Duodenal mucosa (tissue), 2 donors: ENCODE results near the gene OTUD7B.

ENCODE experiments used
- H3K27ac ChIP-seq: one replicate; pipeline ENCODE4 v1.7.0; 2013; ENCODE audit warnings: low read depth, low read length
- H3K27me3 ChIP-seq, 2 donors: one replicate each; pipeline ENCODE4 v1.7.0; 2013; ENCODE audit warnings: low read length in 2 of 2, control low read depth in 1 of 2; ENCODE audit not compliant: insufficient read depth in 2 of 2, control insufficient read depth in 1 of 2
- H3K36me3 ChIP-seq, 2 donors: one replicate each; pipeline ENCODE4 v1.7.0; 2013; ENCODE audit warnings: low read length in 2 of 2, control low read depth in 1 of 2; ENCODE audit not compliant: insufficient read depth in 2 of 2, control insufficient read depth in 1 of 2
- H3K4me1 ChIP-seq, 2 donors: one replicate each; pipeline ENCODE4 v1.7.0; 2013; ENCODE audit warnings: low read length in 2 of 2, control low read depth in 1 of 2; ENCODE audit not compliant: insufficient read depth in 2 of 2, control insufficient read depth in 1 of 2
- H3K4me3 ChIP-seq, 2 donors: one replicate each; pipeline ENCODE4 v1.7.0; 2013; ENCODE audit warnings: low read length in 2 of 2, low read depth in 1 of 2
- H3K9ac ChIP-seq, 2 donors: one replicate each; pipeline ENCODE4 v1.7.0; 2013; ENCODE audit warnings: low read length in 2 of 2, low read depth in 1 of 2
- H3K9me3 ChIP-seq, 2 donors: one replicate each; pipeline ENCODE4 v1.7.0; 2013; ENCODE audit warnings: low read length in 2 of 2, control low read depth in 1 of 2; ENCODE audit not compliant: control insufficient read depth in 1 of 2

Gene OTUD7B

GRCh38 chr1:149937759-149938158 is 72.8 kb downstream of the OTUD7B start:
- peak overlapping the region; percentile 0 to 86 for H3K9ac ChIP-seq
- peak overlapping the region; percentile 47 for H3K27ac ChIP-seq

DNA sequence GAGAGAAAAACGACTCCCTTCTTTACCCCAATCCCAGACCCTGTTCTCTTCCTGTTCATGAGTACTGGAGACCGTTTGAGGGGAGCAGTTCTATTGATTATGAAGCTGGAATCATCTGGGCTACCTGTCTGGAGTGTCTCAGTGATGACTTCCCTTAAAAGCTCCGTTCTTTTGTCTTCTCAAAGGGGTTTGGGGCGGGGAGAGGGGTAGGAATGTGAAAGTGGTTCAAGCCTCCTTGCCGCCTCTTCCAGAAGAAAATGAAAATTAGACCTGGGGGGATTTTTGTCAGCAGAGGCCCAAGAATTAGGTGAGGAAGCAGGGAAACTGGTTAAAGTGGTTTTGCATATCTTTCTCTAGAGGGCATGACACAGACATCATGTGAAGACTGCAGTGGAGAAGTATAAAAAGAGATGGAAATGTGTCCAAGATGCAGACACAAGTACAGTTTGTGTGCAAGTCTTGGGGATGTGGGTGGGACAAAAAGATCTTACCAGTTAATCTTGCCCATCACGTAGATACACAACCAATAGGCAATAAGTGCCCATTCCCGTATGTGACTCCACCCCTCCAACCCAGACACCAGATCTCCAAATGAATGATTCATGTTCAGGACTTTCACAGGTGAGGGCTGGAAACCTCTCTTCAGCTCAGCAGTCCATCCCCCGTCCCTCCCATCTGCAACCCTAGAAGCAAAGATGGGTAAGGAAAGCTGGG is 73.4 kb downstream of the OTUD7B start:
- H3K9ac ChIP-seq: peak overlapping the region; percentile 86 to 92
- peak overlapping the region; percentile 47 for H3K27ac ChIP-seq
- peak overlapping the region; percentile 81 to 84 for H3K4me3 ChIP-seq
- H3K36me3 ChIP-seq: peaks cover 10 to 18% of the 10 kb centered on the region in 2 donors
- H3K27me3 ChIP-seq: no peaks in the 10 kb centered on the region
- peaks cover 46 to 51% of the 10 kb centered on the region in 2 donors for H3K4me1 ChIP-seq
- no peaks in the 10 kb centered on the region for H3K9me3 ChIP-seq

More at GRCh38 chr1:149937759-149938158, 72.8 kb downstream of the OTUD7B start:
- peak overlapping the region; percentile 81 to 84 for H3K4me3 ChIP-seq
- no peaks in the 10 kb centered on the region for H3K27me3 ChIP-seq
- peaks cover 46 to 49% of the 10 kb centered on the region in 2 donors for H3K4me1 ChIP-seq
- no peaks in the 10 kb centered on the region for H3K9me3 ChIP-seq
- H3K36me3 ChIP-seq: peaks cover 7 to 14% of the 10 kb centered on the region in 2 donors

DNA sequence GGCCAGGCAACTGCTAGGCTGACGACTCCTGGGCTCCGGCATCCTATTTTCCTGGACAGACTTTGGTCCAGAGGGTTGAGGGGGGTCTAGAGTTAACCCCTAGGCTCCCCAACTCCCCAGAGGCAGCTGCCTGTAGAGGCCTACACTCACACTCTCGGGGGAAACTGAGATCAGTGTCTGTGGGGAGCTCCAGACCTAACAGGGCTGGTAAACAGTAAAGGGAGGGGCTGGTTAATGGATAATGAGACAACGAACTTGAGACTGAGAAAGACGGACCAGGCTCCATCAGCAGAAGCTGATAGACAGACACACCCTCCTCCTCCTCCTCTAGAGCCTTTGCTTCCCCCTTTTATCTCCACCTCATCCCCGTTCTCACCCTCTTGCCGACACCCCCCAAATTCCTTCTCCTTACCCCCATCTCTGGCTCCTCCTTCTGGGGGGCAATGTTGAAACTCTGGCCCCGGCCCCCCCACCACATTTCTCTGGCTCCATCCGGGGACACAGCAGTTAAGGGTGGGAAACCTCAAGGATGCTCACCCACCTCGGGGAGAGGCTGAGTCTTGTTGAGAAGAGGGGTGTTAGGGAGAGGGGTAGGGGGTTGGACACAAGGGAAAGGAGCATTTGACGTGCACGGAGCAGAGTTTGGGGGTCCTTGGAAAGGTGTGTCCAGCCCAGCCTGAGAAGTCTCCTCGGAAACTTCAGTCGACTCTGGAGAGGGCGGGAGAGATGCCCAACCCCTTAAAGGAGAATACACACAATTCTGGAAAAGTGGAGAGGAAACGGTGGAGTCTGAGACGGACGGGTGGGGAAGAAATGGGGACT is 74.1 kb downstream of the OTUD7B start, which contains the start of gene MTMR11:
Gene MTMR11, minus strand, starts transcription at position 710 of the 822 bp plus-strand sequence. Its CDS starts 232 bp downstream, at position 478.
- Histone ChIP-seq H3K9ac (peak within 1 kb of the TSS; percentile 86 to 92), H3K9me3 (no peaks in the 10 kb centered on the region), H3K27me3 (no peaks in the 10 kb centered on the region), H3K4me1 (peaks cover 50 to 58% of the 10 kb centered on the region in 2 donors), H3K36me3 (peaks cover 17 to 26% of the 10 kb centered on the region in 2 donors), H3K27ac (peak within 1 kb of the TSS; percentile 47), H3K4me3 (peak within 1 kb of the TSS; percentile 81 to 84)

DNA sequence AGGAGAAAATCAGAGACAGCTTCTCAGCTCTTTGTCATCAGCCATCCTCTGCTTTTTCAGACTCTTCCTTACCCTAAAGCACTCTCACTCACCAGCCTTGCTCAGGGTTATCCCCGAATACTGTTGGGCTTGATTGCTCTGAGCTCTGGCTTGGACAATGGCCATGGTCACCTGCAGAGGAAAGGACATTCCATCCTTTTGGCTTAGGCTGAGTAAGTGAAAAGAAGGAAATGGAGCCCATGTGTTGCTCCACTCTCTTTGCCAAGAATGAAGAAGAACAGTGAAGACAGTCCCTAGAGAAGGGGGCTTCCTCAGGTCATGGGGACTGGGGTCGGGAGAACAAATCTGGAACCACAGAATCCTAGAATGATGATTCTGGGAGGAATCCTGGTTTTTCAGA is 76.2 kb downstream of the OTUD7B start:
- peak overlapping the region in 1 of 2 donors; percentile 92 for H3K9ac ChIP-seq
- H3K27ac ChIP-seq: no peak overlapping the region
- H3K27me3 ChIP-seq: no peaks in the 10 kb centered on the region
- peaks cover 47 to 59% of the 10 kb centered on the region in 2 donors for H3K4me1 ChIP-seq
- peaks cover 38 to 46% of the 10 kb centered on the region in 2 donors for H3K36me3 ChIP-seq
- peak overlapping the region; percentile 81 to 84 for H3K4me3 ChIP-seq
- H3K9me3 ChIP-seq: no peaks in the 10 kb centered on the region

GRCh38 chr1:149933208-149933607 is 77.3 kb downstream of the OTUD7B start:
- H3K4me1 ChIP-seq: peaks cover 48 to 63% of the 10 kb centered on the region in 2 donors
- peak overlapping the region in 1 of 2 donors; percentile 40 for H3K4me3 ChIP-seq
- no peaks in the 10 kb centered on the region for H3K27me3 ChIP-seq
- H3K27ac ChIP-seq: no peak overlapping the region
- peaks cover 39 to 47% of the 10 kb centered on the region in 2 donors for H3K36me3 ChIP-seq
- no peak overlapping the region for H3K9ac ChIP-seq
- H3K9me3 ChIP-seq: no peaks in the 10 kb centered on the region

GRCh38 chr1:149932474-149932873 is 78.1 kb downstream of the OTUD7B start:
- no peak overlapping the region for H3K4me3 ChIP-seq

GRCh38 chr1:149931212-149931790 is 79.2 kb downstream of the OTUD7B start:
- peaks cover 39 to 50% of the 10 kb centered on the region in 2 donors for H3K36me3 ChIP-seq
- H3K4me3 ChIP-seq: peak overlapping the region in 1 of 2 donors; percentile 17
- no peak overlapping the region for H3K27ac ChIP-seq
- no peak overlapping the region for H3K9ac ChIP-seq
- H3K4me1 ChIP-seq: peaks cover 49 to 59% of the 10 kb centered on the region in 2 donors
- no peaks in the 10 kb centered on the region for H3K27me3 ChIP-seq
- no peaks in the 10 kb centered on the region for H3K9me3 ChIP-seq

More at GRCh38 chr1:149932474-149932873, 78.1 kb downstream of the OTUD7B start:
- no peaks in the 10 kb centered on the region for H3K9me3 ChIP-seq
- no peaks in the 10 kb centered on the region for H3K27me3 ChIP-seq
- H3K9ac ChIP-seq: no peak overlapping the region
- H3K27ac ChIP-seq: no peak overlapping the region
- H3K36me3 ChIP-seq: peaks cover 39 to 47% of the 10 kb centered on the region in 2 donors
- peaks cover 42 to 58% of the 10 kb centered on the region in 2 donors for H3K4me1 ChIP-seq

DNA sequence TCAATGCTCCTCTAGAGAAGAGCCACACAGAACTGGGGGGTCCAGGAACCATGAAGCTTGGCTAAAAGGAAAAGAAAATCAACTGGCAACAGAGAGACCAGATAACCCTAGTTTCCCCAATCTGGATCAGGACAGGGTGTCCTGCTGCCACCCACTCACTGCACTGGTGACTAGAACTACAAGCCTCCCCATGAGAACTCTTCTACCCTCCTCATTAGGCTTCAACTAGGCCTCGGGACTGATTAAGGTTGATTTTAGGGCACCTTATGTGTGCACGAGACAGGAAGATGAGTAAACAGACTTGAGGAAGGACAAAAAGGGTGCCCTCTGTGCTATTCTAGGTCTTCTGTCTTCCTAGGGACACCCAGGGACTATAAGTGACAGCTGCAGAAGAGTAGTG is 80.7 kb downstream of the OTUD7B start:
- H3K9me3 ChIP-seq: no peaks in the 10 kb centered on the region
- peak overlapping the region in 1 of 2 donors; percentile 6 for H3K9ac ChIP-seq
- H3K27ac ChIP-seq: no peak overlapping the region
- H3K4me1 ChIP-seq: peaks cover 48 to 54% of the 10 kb centered on the region in 2 donors
- H3K4me3 ChIP-seq: no peak overlapping the region
- H3K27me3 ChIP-seq: no peaks in the 10 kb centered on the region
- H3K36me3 ChIP-seq: peaks cover 49 to 64% of the 10 kb centered on the region in 2 donors

- peak overlapping the region; percentile 95 for H3K27ac ChIP-seq
- H3K4me1 ChIP-seq: peaks cover 35 to 42% of the 10 kb centered on the region in 2 donors
- peak overlapping the region; percentile 79 to 97 for H3K4me3 ChIP-seq
- no peaks in the 10 kb centered on the region for H3K9me3 ChIP-seq
- H3K9ac ChIP-seq: peak overlapping the region; percentile 70 to 86
- peaks cover 55 to 68% of the 10 kb centered on the region in 2 donors for H3K36me3 ChIP-seq
- no peaks in the 10 kb centered on the region for H3K27me3 ChIP-seq
Observed at GRCh38 chr1:149928401-149928724, 82.2 kb downstream of the OTUD7B start.
